ENCODE data around the gene ARG2.
"Not testable (repeated sequence)": the region's sequence is repeated elsewhere in the genome, so short reads cannot be mapped to it uniquely, and the experiment has no call there.

ARG2 gene

DNA sequence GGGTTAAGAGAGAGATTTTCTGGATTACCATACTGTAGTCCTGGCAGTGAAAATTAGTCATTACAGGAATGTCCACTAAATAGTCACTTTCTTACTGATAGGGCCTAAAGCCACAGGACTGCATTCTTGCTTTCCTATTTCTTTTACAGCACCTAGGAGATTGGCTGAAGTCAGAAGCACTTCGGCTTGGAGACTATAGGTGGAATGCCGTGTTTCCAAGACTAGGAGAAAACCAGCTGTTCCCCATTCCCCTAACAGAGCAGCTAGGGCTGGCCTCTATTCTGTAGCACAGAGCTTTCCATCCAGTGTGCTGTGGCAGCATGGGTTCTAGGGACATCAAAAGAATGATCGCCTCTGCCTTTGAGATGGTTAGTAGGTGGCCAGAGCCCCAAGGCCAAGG, 34.7 kb upstream of the ARG2 start:
- no peak for DNase-seq (ENCODE audit: low spot score)
- no peak for FAIRE-seq

DNA sequence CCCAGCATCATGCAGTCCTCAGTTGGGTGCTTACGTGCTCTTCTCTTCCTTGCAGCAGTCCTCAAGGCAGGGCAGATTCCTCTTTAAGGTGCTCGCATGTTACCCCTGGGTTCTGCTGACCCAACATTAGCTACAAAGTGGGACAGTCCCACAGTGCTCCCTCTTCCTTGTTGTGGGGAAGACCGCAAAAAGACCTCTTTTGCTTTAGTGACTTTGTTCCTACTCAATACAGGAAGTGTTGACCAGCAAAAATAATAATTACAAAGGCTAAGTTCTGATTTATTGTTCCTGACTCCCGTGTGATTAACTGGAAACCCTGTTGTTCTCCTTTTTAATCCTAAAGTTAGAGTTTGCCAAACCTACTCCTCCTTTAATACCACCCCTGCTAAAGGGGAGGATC, 33.4 kb upstream of the ARG2 start:
- FAIRE-seq: no peak
- DNase-seq (ENCODE audit: low spot score): no peak

DNA sequence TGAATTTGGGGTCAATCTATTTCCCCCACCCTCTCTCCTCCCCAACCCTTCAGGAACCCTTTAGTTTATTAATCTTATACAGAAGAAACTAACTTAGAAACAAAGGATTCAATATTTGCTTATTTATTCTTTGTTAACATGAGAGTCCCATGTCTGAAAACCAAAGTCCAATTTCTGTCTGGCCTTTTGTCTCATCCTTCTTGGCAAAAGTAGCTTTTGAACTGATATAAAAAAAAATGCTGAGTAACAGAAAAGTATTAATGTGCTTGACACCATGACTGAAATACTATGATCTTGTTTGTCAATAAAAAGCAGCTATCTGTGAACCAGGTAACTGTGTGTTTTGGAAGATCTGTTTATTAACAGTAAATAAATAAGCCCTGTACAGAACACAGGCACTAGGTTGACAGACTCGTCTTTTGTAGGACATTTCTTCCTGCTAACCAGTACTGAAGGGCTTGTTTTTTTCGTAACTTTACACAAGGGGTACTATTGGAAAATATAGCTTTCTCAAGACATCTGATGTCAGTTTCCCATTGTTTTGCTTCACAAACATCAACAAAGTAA, 30.4 kb upstream of the ARG2 start:
- FAIRE-seq (no peak), DNase-seq (ENCODE audit: low spot score) (no peak)

DNA sequence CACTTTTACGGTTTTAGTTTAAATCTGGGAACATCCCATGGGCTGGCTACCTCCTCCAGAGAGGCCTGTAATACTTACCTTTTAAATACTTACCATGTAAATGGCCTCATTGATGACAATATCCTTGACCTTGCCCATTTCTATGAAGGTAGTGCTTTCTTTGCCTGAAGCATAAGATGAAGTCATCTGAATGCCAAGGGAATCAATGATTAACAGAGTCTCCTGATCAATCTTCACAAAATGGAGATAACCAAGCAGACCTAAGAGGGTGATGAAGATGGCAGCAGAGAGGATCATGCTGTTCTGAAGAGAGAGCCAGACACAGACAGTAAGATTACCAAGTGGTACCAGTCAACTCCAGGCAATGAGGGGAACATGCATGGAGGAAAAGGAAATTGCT, 26.1 kb upstream of the ARG2 start:
- FAIRE-seq; DNase-seq (ENCODE audit: low spot score): not testable (repeated sequence)

DNA sequence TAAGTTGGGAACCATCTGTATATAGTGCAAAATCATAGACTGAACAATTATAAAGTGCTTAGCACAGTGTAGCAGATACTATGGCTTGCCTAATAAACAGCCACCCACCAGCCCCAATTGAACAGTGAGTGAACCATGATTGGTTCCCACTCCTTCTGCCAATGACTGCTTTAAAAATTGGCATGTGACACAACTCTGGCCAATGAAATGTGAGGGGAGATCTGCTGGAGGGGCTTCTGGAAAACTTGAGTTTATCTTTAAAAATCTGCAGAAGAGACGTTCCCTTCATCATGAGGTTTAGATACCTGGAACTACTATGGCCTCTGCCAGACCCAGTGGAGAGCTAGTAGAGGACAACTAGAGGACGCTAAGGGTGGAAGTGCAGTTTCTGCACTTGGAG, 24.3 kb upstream of the ARG2 start:
- FAIRE-seq (no peak), DNase-seq (ENCODE audit: low spot score) (no peak)

DNA sequence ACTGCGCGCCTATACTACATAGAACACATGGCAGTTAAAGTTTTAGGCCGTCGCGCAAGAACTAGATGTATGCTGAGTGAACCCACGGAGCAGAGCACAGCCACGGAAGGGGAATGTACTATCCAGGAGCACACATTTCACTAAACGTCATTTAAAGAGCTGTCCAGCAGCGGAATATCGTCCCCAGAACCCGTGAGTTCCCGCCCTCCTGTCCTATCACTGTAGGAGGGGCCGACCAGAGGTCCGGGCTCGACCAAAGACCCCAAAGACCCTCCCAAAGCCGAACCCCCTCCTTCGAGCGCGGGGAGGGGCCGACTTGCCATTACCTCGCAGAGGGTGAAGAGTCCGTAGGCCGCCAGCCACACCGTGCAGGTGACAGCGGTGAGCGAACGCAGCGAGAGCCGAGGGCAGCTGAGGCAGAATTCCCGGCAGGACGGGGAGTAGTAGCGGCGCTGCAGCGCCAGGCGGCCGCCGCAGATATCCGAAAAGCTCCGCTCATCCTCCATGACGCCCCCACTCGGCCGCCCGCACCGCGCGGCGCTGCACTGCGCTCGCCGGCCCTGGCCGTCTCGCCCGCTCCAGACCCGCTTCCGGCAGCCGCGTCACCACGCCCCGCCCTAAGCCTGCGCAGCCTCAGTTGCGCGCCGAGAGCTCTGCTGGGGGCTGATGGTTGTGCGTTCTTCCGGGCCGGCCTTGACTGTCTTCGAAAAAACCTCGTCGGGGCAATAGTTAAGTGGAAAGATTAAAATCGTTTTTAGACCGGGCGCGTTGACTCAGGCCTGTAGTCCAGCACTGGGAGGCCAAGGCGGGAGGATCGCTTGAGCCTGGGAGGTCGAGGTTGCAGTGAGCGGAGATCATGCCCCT, 19.8 kb upstream of the ARG2 start, which contains the start of gene PIGH:
TSS of gene PIGH (minus strand) at position 571 of the 864 bp plus-strand sequence. CDS start at position 506, 65 bp downstream.
- DNase-seq (ENCODE audit: low spot score) (peak; percentile 54), FAIRE-seq (no peak)

DNA sequence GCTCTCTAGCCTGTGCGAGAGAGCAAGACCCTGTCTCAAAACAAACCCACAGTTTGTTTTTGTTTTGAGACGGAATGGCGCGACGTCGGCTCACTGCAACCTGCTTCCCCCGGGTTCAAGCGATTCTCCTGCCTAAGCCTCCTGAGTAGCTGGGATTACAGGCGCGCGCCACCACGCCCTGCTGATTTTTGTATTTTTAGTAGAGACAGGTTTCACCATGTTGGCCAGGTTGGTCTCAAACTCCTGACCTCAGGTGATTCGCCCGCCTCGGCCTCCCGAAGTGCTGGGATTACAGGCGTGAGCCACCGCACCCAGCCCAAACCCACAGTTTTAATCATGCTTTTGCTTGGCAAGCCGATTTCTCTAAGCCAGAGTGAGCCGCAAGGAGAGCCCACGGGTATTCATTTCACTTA, 19.2 kb upstream of the ARG2 start:
- DNase-seq (ENCODE audit: low spot score): not testable (repeated sequence)

DNA sequence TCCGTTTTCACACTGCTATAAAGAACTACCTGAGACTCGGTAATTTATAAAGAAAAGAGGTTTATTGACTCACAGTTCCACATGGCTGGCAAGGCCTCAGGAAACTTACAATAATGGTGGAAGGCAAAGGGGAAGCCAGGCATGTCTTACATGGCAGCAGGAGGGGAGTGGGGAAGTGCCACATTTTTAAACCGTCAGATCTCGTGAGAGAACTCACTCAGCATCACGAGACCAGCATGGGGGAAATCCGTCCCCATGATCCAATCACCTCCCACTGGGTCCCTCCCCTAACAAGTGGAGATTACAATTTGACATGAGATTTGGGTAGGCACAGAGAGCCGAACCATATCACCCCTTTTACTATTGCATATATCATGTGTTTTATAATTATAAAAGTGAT, 17.6 kb upstream of the ARG2 start:
- FAIRE-seq (no peak), DNase-seq (ENCODE audit: low spot score) (no peak)

More for the DNA sequence above, 19.2 kb upstream of the ARG2 start:
- not testable (repeated sequence) for FAIRE-seq

DNA sequence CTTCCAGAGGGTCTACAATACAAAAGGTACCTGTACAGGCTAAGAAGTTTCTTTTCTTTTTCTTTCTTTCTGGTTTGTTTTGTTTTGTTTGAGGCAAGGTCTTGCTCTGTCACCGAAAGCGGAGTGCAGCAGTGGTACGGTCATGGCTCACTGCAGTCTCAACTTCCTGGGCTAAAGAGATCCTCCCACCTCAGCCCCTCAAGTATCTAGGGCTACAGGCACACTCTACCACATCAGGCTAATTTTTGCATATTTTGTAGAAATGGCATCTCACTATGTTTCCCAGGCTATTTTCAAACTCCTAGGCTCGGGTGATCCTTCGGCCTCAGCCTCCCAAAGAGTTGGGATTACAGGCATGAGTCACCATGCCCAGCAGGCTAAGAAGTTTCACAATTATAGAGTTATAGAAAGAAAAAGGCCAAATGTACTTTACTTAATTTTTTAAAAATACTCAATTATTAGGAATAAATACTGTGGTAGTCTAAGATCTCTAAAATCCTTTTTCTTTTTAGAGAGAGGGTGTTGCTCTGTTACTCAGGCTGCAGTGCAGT, 16.6 kb upstream of the ARG2 start:
- no peak for DNase-seq (ENCODE audit: low spot score)
- FAIRE-seq: no peak

DNA sequence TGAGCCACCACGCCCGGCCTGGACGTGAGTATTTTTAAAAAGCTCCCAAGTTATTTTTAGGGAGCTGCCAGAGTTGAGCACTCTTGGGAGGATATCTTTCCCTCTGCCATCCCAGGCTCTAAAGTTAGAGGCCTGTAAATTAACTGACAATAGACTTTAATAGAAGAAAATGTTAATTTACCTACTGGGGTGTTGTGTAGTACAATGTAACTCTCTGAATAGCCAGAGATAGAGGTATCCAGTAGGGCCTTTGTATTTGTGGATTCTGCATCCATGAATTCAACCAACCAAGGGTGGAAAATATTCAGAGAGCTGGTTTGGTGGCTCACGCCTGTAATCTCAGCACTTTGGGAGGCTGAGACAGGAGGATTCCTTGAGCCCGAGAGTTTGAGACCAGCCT, 12.1 kb upstream of the ARG2 start:
- DNase-seq (ENCODE audit: low spot score) (no peak), FAIRE-seq (no peak)

DNA sequence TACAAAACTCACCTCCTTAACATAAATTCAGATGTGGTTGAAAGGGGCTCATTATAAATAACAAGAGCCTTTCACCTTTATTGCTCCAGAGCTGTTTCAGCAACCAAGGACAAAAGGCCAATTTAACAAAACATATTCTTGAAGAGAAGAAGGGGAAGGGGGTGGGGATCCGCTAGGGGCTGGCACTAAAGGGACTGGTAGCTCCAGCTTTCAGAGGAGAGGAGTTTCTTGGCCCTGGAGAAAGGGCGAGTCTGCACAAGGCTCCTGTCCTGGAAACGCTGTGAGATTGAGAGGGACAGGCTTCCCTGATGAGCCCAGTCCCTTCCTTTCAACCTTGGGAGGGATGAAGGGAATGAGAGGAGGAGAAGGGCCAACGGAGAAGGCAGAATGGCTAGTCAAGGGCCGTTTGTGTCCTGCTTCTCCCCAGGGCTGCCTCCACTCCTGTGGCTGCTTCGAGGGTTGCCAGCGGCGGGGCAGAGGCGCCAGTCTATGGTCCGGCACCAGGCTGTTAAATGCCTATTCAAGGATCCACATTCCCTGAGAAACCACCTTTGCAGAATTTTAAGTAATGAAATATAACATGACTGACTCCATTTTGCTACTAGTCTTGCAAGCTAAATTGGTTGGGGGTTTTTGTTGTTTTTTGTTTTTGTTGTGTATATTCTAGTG, 9.9 kb upstream of the ARG2 start:
- no peak for FAIRE-seq
- no peak for DNase-seq (ENCODE audit: low spot score)

DNA sequence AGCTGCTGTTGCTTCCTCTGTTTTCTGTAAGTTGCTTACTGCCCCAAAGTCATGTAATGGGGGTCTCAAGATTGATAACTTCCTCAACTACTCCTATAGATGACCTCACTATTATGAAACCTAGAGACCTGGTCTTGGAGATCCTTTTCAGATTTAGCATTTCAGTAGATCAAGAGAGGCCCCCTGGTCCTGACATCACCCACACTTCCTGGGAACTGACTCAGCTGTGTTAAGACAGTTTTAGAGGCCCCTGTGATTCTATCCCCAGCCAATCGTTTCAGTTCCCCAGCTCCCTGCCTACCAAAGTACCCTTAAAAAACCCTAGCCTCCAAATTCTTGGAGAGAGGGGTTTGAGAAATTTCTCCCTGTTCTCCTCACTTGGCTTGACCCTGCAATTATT, 9.2 kb upstream of the ARG2 start:
- DNase-seq (ENCODE audit: low spot score) (no peak), FAIRE-seq (no peak)

DNA sequence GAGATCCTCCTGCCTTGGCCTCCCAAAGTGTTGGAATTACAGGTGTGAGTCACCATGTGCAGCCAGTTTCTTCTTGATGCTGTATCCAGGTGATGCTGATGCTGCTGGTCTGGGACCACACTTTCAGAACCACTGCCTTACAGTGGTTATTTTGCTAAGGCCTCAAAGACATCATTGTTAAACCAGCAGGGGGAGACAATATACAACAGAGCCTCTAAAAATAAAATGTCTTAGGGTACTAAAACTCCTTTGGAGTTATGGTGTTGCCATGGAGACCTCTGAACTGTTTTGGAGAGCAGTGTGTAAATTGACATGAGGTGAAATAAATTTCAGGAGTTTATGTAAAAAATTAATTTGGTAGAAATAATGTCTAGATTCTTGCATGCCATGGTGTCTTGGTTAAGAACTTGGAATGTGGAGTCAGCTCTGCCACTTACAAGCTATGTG, 1.1 kb upstream of the ARG2 start:
- FAIRE-seq (no peak), DNase-seq (ENCODE audit: low spot score) (peak; percentile 41)

DNA sequence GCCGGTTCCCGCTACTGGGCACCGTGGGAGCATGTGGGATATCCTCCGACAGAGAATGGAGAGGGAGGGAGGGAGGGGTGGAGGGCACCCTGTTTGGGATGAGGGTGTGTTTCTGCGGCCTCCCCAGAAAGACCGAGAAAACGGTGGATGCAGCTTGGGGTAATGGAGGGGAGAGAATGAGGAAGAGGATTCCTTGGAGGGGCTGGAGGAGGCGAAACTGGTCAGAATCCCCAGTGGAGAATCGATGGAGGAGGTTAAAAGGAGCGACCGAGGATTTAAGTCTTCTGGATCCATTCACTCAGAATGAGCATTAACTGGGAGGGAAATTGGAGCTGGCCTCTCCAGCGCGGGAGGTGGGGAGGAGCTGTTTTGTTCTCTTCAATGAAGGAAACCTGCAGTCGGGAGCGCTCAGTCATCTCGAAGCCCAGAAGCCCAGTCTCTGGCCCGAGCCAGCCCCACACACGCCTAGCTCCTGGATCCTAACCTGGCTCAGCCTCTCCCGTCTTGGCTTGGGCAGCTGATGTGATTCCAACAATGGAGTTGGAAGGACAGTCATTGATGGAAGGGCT, 581 bp downstream of the ARG2 start:
- DNase-seq (ENCODE audit: low spot score) (no peak), FAIRE-seq (no peak)

DNA sequence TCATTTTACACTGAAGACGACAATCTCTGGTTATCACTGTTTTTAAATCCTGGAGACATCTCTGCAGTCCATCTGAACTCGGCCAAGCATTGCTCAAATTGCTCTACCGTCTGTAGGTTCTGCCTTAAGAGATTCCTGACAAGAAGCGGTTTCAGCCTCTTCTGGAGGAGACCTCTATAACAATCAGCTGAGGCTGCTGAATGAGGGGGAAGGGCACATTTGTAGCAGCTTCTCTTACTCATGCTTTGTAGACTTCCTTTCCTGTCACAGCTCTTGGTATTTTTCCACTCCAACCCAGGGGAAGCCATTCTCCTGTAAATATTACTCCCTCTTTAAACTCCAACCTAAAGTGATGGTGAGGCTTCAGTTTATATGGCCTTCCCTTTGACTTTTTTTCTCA, 3.0 kb downstream of the ARG2 start:
- peak; percentile 46 for DNase-seq (ENCODE audit: low spot score)
- FAIRE-seq: peak; percentile 17

DNA sequence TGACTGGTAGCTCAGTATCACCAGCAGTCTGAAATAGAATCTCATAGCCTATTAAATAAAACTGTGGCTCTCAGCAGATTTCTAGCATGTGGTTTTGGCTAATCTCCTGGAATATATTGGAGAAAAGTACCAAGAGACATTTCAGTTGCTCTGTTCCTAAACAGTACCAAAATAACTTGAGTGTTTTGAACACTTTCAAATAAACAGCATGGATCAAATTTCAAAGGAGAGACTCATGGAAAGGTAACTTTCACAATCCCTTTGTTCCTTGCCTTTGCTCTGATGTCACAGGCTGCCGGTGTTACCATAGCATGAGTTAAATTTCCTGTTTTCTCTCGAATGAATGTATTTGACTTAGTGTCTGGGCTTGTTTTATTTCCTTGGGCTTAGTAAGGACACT, 3.4 kb downstream of the ARG2 start:
- DNase-seq (ENCODE audit: low spot score): no peak
- FAIRE-seq: no peak

DNA sequence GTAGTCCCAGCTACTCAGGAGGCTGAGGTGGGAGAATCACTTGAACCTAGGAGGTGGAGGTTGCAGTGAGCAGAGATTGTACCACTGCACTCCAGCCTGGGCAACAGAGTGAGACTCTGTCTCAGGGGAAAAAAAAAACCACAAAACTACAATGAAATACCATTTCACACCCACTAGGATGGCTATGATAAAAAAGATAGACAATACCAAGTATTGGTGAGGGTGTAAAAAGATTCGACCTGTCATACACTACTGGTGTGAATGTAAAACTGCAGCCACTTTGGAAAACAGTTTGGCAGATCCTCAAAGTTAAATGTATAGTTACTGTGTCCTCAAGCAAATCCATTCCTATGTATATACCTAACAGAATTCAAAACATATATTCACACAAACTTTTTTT, 6.4 kb downstream of the ARG2 start:
- DNase-seq (ENCODE audit: low spot score); FAIRE-seq: not testable (repeated sequence)

DNA sequence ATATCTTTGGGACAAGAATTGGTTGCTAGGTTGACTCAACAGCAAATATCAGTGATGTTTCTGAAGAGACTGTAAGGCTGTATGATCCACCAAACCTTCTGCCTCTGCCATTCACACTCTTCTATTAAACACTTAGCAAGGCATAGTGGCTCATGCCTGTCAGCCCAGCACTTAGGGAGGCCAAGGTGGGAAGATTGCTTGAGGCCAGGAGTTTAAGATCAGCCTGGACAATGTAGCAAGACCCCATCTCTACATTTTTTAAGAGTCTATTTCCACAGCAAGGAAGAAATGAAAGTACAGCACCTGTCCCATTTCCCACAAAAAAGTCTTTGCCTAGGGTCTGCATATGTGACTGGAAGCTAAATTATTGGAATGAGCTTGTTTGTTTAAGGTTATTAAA, 7.8 kb downstream of the ARG2 start:
- no peak for DNase-seq (ENCODE audit: low spot score)
- no peak for FAIRE-seq

DNA sequence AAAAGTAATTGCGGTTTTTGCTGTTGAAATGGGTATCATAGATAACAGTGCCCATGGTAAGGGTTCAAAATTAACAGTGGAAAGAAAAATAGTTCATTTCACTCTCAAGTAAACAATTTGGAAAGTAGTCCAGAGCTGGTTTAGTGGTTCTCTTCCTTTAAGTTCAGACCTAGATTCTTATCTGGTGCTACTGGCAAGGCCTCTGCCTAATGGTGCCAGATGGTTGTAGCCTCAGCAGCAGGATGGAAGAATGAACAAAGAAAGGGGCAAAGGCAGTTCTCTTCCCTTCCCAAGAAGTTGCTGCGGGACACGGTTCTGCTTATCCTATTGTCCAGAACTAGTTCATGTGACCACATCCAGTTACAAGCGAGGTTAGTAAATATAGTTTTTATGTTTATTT, 10.5 kb downstream of the ARG2 start:
- no peak for DNase-seq (ENCODE audit: low spot score)
- FAIRE-seq: no peak

DNA sequence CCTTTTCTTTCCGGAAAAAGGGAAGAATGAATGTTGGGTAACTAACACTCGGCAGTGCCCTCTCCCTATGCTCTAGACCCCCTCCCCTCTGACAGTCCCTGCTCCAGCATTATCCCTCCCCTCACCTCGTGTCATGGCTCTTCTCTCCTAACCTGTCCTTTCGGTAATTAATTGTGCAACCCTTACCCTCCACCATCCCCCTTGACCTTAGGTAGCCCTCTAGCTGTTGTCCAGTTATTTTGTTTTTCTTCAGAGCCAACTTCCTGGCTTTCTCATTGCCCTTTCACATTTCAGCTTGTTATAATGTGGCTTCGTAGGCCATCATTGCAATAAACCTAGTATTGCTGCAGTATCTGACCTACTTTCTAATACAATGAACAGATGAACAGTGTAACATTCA, 11.2 kb downstream of the ARG2 start:
- DNase-seq (ENCODE audit: low spot score): no peak
- FAIRE-seq: no peak

DNA sequence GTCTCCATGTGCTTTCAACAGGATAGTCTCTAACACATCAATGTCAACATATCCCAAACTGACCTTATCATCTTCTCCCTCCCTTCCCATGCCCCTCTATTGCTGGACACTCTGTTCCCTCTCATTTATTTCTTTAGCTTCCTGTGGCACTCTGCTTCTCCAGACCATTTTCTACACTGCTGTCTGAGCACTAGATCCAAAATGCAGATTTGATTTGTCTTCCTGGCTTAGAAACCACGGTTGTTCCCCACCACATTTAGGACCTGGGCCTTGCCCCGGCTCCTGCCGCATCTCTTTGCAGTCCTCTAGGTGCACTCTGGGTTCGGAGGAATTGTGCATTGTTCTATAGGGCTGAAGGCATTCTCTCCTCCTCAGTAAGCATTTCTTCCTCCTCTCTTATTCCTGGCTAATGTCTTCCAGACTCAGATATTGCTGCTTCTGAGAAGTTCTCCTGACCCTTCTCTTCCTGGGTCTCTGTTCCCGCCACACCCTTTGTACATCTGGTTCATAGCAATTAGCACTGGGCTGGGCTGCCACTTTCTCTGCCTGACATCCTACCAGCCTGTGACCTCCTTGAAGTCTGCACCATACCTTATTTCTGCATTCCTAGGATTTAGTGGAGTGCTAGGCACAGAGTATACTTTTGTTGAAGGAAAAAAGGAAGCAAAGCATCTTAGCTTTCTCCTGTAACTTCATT, 13.9 kb downstream of the ARG2 start:
- FAIRE-seq (no peak), DNase-seq (ENCODE audit: low spot score) (no peak)
